Epithelial cell of esophagus (primary cell): Measurements from ENCODE around the gene TRIP13.
A peak's percentile ranks its signal among the peaks of the same experiment; 100 is the strongest.
"Not testable (repeated sequence)": the region's sequence is repeated elsewhere in the genome, so short reads cannot be mapped to it uniquely, and the experiment has no call there.

Source experiments
- DNase-seq: peaks from one replicate; pipeline ENCODE4 v3.0.0; 2010; ENCODE audit warnings: low read depth
- H3K4me3 ChIP-seq: 2 replicates; pipeline ENCODE4 v1.5.1; 2011; ENCODE audit warnings: mild to moderate bottlenecking, low read length, control low read depth
- TF ChIP-seq, protein P1 (sequence below): IDR thresholded peaks from 2 replicates; pipeline ENCODE4 v1.5.1; 2011; ENCODE audit warnings: low read depth, mild to moderate bottlenecking, low read length, control low read depth, inconsistent platforms; ENCODE audit not compliant: insufficient read depth; ENCODE audit errors: missing control alignments

Gene TRIP13

DNA sequence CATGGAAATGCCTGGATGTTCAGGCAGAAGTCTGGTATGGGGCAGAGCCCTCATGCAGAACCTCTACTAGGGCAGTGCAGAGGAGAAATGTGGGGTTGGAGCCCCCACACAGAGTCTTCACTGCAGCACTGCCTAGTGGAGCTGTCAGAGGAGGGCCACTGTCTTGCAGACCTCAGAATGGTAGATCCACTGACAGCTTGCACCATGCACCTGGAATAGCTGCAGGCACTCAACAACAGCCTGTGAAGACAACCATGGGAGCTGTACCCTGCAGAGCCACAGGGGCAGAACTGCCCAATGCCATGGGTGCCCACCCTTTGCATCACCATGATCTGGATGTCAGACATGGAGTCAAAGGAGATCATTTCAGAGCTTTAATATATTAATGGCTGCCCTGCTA, 36.9 kb downstream of the TRIP13 start:
- TF ChIP-seq, protein P1, sequence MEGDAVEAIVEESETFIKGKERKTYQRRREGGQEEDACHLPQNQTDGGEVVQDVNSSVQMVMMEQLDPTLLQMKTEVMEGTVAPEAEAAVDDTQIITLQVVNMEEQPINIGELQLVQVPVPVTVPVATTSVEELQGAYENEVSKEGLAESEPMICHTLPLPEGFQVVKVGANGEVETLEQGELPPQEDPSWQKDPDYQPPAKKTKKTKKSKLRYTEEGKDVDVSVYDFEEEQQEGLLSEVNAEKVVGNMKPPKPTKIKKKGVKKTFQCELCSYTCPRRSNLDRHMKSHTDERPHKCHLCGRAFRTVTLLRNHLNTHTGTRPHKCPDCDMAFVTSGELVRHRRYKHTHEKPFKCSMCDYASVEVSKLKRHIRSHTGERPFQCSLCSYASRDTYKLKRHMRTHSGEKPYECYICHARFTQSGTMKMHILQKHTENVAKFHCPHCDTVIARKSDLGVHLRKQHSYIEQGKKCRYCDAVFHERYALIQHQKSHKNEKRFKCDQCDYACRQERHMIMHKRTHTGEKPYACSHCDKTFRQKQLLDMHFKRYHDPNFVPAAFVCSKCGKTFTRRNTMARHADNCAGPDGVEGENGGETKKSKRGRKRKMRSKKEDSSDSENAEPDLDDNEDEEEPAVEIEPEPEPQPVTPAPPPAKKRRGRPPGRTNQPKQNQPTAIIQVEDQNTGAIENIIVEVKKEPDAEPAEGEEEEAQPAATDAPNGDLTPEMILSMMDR = no peak
- DNase-seq = no peak
- H3K4me3 ChIP-seq = no peak overlapping the region

DNA sequence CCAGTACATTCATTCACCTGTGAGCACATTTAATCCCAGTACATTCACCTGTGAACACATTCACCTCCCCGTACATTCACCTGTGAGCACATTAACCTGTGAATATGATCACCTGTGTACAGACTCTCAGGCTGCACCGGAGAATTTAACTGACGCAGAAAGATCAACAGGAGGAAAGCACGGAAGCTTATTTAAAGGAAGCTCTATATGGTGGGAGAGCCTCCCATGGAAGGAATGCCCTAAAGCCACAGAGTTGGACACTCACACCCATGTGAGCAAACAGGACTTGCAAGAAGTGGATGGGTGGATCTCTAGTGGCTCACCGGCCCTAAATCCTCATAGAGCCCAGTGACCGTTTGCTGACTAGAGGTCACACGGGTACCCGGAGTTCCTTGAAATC, 38.2 kb downstream of the TRIP13 start:
- DNase-seq = peak; percentile 24
- H3K4me3 ChIP-seq = no peak overlapping the region
- TF ChIP-seq, protein P1 = no peak

DNA sequence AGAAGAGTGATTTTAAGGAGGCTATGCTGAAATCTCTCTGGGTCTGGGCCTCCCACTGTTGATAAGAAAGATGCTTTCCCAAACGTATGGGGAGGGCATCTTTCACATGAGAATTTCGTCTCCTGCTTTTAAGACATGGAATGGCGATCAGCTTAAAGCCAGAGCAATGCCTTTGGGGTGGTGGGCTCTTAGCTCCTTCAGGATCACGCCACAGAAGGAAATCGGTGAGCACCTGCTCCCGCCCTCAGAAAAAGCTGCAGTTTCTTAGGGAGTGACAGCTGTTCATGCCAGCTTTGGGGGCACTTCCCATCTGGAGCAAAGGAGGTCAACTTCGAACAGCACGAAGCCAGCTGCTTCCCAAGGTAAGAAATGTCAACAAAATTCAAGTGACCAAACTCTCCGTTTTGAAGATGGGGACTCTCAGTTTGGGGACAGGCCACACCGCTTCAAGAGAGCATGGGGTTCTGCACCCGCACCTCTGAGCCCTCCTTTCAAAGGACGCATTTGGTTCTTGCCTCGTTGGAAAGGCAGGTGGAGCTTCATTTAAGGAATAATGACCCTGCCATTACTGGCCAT, 39.0 kb downstream of the TRIP13 start:
- no peak overlapping the region for H3K4me3 ChIP-seq
- TF ChIP-seq, protein P1 = no peak
- DNase-seq = no peak

DNA sequence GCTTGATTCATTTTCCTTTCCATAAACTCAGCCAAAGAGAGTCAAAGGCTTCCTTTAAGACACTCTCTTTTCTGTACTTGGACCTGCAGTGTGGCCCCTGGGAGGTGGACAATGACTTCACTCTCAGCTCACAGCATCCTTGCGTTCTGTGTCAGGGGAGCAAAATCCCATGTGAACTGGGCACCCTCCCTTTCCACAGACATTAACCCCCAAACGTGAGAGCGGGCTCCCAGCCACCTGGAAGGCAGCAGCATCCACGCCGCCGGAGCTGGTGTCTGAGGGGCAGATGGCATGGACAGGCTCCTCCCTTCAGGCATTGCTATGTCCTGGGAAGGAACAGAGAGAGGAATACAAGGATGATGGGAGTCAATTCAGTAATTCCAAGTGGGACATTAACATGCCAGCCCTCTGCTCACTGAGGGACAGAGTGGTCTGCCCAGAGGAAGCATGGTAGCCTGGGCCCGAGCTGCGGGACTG, 39.5 kb downstream of the TRIP13 start:
- DNase-seq = no peak
- TF ChIP-seq, protein P1 = no peak
- H3K4me3 ChIP-seq = no peak overlapping the region

DNA sequence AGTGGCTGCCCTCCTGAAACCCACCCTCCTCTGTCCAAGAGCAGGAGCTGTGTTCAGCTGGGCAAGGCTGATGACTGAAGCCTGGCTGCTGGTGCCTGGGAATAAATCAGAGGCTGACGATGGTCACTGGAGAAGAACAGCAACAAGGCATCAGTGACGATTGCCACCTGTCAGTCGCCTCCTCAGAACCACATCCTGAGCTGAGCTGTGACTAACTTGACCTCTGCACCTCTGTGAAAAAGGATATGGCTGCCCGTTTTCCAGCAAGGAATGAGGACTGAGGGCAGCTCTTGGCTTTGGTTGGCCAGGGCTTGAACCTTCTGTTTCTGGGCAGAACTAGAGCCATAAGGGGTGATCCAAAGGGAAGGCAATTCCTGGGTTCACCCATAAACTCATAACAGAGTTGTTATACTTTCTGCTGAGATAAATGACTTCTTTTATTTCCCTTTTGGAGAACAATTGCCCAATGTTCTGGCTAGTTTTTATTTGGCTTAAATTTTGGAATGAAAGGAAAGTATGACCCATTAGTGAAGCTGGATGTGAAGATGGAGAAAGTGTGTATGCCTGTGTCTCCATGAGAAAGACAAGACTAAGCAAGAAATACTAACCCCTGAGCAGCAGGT, 40.1 kb downstream of the TRIP13 start:
- no peak for DNase-seq
- TF ChIP-seq, protein P1 = no peak
- no peak overlapping the region for H3K4me3 ChIP-seq

DNA sequence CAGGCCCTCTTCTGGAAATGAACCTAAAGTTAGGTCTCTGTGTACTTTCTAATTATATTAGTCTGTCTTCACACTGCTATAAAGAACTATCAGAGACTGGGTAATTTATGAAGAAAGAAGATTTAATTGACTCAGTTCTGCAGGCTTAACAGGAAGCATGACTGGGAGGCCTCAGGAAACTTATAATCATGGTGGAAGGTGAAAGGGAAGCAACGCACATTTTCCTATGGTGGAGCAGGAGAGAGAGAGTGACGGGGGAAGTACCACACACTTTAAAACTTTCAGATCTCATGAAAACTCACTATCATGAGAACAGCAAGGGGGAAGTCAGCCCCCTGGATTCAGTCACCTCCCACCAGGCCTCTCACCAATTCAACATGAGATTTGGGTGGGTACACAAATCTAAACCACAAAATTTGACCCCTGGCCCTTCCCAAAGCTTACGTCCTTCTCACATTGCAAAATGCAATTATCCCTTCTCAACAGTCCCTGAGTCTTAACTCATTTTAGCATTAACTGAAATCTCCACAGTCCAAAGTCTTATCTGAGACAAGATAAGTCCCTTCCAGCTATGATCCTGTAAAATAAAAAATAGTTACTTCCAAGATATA, 40.7 kb downstream of the TRIP13 start:
- TF ChIP-seq, protein P1 = no peak
- DNase-seq = no peak
- H3K4me3 ChIP-seq = no peak overlapping the region

DNA sequence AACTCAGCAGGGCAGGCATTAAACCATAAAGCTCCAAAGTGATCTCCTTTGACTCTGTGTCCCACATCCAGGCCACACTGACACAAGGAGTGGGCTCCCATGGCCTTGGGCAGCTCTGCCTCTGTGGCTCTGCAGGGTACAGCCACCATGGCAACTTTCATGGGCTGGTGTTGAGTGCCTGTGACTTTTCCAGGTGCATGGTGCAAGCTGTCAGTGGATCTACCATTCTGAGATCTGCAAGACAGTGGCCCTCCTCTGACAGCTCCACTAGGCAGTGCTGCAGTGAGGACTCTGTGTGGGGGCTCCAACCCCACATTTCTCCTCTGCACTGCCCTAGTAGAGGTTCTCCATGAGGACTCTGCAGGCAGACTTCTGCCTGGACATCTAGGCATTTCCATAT, 41.3 kb downstream of the TRIP13 start:
- not testable (repeated sequence) for DNase-seq, H3K4me3 ChIP-seq

DNA sequence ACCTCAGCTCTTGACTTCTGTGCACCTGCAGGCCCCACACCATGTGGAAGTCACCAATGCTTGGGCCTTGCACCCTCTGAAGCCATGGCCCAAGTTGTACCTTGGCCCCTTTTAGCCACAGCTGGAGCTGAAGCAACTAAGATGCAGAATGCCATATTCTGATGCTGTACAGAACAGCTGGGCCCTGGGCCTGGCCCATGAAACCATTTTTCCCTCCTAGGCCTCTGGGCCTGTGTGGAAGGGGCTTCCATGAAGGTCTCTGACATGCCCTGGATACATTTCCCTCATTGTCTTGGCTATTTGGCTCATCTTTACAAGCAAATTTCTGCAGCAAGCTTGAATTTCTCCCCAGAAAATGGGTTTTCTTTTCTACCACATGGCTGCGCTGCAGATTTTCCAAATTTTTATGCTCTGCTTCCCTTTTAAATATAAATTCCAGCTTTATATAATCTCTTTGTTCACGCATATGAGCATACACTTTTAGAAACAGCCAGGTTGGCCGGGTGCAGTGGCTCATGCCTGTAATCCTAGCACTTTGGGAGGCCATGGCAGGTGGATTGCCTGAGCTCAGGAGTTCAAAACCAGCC, 41.8 kb downstream of the TRIP13 start:
- not testable (repeated sequence) for H3K4me3 ChIP-seq, DNase-seq
